HG02840 (cell line): ENCODE measurements around the gene CLDN2.

Experiments used
- ATAC-seq: cut with Tn5 transposase; IDR thresholded peaks from one replicate; pipeline ENCODE4 v1.9.1; 2021; ENCODE audit warnings: mild to moderate bottlenecking, moderate library complexity, moderate number of reproducible peaks; ENCODE audit not compliant: unreplicated experiment, low FRiP score

CLDN2 gene

DNA sequence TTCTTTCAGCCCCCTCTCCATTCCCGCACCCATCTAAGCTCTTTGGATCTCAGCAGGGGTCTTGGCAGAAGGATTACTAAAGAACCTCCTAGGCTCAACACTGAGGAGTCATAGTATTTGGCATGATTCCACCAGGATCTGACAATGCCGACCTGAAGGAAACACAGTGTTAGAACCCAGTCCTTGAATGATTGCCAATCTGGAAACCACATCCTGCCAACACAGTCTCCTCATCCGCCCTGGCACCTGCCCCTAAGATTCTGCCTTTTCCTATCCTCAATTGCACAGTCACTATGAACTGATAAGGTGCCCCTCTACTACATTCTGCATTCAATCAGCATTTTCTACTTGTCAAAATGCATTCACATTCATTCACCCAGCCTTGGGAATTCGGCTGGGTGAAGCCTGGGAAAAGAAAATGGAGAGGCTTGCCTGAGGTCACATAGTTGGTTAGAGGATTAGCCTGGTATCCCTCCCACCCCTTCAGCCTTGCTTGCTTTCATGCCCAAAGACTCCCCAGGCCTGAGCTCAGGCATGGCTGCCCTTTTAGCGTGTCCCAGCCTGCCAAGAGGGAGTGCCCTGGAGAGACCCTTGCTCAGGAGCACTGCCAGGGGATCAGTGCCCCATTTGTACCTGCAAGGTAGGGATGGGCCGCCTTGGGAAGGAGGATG is 2.2 kb upstream of the CLDN2 start:
- ATAC-seq = no peak

DNA sequence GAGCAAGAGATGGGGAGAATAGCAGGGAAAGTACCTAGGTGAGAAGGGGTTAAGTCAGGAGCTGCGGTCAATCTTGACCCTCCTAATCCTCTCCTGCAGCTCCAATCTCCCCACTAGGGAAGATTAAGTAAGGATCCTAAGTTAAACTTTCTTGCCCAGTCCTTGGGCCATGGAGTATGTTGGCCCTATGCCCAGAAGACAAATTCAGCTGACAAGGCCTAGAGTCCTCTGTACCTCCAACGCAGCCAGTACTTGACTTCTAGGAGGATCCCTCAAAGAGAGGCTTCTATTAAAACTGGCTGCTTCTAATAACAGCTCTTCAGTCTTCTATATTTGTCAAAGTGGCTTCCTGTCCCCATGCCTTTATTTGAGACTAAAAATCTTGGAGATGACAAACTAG is 1.4 kb downstream of the CLDN2 start:
- ATAC-seq = no peak

DNA sequence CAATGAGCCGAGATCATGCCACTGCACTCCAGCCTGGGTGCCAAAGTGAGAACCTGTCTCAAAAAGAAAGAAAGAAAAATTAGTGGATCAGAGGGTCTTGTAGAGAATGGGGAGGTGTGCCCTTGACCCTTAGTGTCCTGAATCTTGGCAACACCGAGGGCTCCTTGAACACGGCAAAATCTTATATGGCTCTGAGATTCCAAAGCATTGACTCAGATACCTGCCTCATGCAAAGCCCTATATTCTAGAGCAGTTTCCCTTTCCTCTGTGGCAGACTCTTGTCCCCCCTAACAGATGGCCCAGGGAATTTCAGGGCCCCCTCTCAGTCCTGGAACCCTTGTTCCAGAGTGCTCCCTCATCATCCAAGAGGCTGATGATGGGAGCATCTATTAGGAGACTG is 6.8 kb downstream of the CLDN2 start:
- ATAC-seq = no peak

DNA sequence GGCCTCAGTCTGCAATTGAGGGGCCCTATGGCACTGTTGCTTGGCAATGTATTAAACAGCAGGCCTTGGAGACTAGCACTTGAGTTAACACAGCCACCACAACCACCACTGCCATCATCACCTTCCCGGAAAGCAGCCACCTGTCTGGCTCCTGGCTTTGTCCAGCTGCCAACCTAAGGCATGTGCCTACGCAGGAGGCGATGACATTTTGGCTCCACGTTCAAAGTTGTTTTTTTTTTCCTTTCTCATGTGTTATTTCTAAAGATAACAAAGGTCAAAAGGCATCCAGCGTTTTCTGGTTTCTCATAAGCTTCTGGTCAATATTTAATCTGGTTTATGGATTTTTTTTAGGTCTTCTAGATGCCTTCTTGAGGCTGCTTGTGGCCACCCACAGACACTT is 7.5 kb downstream of the CLDN2 start:
- no peak for ATAC-seq

DNA sequence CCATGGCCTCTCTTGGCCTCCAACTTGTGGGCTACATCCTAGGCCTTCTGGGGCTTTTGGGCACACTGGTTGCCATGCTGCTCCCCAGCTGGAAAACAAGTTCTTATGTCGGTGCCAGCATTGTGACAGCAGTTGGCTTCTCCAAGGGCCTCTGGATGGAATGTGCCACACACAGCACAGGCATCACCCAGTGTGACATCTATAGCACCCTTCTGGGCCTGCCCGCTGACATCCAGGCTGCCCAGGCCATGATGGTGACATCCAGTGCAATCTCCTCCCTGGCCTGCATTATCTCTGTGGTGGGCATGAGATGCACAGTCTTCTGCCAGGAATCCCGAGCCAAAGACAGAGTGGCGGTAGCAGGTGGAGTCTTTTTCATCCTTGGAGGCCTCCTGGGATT is 8.0 kb downstream of the CLDN2 start:
- no peak for ATAC-seq

DNA sequence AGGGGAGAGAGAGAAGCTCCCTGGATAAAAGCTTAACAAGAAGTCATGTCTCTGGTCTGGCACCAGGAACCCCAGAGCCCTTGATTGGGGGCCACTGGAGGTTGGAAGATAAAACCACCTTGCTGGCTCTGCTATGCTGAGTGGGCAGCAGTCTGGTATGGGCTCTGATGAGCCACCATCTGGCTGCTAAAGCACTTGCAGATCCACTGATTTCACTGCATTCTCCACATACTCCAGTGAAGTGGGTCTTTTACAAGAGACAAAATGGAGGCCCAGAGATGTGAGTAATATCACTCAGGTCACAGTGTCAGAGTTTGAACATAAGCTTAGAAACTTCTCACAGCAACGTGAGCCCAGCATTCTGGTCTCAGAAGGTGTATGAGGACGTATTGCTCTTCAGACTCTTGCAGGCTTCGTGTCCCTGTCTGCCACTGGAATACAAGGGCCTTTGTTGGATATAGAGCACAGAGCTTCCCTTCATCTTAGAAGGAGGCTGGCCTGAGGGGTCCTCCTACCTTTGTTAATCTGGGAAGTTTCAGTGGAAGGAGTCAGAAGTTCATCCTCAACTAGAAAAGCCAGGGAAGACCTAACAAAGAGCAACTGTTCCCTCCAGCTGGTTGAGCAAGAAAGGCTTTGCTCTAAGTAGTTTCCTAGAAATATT is 11.8 kb downstream of the CLDN2 start:
- ATAC-seq = no peak

DNA sequence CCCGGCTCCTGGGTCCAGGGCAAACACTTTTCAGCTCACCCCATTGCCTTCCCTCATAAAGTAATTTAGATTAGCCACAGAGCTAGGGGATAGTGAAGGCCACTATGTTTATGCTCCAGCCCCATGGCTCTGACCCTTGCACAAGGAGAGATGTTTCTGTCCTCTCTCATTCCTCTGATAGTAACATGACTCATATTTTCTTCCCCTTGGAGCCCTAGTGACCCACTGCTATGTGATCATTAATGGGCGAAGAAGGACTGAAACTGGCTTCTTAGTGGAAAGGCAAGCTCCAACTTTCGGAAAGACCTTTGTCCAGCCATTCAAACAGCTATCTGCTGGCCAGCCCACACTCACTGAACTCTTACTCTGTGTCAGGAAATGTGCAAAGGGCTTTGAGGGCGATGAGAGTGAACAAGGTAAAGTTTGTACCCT is 12.3 kb downstream of the CLDN2 start:
- ATAC-seq = no peak

DNA sequence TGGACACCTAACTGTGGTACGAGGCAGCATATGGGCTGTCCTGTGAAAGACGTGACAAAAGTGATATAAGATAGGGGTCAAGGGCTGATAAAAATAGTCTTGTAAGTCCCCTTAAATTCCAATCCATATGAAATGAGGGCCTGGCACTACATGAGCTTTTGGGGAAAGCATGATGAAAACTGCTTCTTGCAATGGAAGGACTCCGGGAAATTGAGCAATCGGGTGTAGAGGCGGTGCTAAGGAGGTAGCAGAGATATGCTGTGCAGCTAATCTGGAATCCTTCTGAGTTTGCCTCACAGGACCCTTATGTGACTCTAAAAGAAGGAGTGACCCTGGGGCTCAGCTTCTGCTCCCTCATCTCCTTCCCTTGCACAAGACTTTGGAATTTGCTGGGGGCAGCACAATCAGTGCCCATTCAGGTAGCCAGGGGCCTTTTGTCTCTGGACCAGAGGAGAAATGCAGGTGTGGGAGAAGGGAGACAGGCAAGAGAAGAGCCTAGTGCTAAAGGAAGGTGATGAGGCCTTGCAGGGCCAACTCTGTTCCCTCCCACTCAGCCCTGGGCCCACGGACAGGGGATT is 12.8 kb downstream of the CLDN2 start:
- no peak for ATAC-seq

DNA sequence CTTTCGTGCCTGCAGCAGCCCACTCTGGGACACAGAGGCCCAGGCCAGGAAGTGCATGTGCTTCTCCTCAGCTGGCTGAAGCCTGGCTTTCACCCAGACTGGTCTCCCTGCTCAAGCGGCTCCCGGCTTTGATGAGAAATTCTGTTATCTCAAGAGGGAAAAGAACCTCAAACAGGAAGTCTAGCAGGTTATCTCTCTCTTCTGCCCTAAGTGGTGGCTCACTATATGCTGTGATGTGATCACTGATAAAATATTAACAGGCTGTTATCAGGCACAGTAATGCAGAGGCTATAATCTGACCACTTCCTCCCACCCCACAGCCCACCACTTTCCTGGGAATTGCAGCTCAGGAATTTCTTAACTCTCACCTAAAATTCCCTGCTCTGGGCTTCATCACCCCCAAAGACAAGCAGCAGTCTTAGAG is 13.3 kb downstream of the CLDN2 start:
- no peak for ATAC-seq

DNA sequence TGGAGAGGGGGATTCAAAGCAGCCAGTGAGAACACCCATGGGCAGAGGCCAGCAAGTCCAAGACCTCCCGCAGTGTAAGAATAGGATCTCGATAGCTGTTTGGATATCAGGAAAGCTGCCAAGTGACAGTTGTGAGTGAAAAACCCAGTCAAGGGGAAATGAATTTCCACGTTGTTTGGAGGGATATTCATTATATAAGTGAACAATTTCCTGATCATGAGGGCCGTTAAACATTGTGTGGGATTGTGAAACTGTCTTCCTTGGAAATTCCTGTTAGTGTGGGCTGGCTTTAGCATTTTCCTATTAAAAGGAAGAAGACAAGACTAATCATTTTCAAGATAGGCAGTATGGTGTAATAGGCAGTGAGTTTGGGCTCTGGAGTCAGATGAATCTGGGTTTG is 15.0 kb downstream of the CLDN2 start:
- ATAC-seq = no peak

DNA sequence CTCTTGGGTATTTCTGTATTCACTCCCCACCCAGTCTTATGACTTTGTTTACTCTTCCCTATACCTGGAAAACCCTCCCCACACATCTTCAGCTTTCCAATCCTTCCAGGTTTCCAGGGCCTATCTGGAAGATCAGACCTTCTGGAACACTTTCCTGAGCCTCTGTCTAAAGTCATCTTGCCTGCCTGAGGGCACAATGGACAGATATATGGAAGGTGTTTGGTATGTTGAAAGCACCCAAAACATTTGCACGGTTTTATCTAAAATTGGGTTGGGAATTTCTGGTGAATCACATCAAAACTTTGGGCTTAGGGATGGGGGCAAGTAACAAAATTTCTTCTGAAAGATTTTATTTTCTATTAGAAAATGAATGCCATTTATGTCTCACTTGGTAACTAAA is 16.0 kb downstream of the CLDN2 start:
- no peak for ATAC-seq

DNA sequence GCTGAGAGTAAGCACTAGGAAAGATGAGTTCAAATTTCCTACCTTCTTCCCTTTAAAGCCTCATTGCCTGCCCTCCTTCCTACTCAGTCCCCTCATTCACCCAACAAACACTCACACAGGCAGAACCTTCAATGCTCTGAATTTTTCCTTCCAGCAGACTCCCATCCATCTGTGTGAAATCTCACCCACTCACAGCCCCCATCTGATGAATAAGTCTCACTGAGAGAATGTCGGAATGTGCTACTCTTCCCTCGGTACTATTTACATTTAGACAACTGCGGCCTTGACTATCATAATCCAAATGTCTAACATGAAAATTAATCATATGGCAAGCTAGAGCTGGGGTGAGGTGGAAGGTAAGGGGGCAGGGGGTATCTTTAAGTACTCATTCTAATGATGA is 19.4 kb downstream of the CLDN2 start:
- ATAC-seq = no peak

DNA sequence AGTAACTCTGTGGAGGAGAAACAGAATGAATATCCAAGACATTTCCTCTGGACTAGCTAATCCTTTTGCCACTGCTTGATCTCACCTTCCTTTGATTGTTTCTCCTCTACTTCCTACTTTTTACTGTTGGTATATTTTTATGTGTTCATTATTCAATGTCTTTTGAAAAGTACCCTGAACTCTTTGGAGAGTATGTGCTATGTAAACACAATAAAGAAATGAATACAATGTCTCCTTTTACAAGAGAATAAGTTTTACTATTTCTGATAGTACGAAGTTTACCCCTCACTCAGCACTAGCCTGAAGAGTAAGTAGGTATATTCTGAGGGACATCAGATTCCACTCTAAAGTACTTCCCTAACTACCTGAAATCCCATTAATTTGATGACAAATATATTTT is 19.9 kb downstream of the CLDN2 start:
- ATAC-seq = no peak

DNA sequence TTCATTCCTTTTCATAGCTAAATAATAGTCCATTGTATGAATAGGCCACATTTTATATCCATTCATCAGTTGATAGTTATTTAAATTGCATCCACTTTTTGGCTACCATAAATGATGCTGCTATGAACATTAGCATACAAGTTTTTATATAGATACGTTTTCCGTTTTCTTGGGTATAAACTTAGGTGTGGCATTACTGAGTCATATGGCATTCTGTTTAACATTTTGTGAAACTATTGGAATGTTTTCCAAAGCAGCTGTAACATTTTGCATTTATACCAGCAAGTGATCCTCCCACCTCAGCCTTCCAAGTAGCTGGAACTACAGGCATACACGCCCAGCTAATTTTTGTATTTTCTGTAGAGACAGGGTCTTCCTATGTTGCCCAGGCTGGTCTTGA is 26.3 kb downstream of the CLDN2 start:
- no peak for ATAC-seq

DNA sequence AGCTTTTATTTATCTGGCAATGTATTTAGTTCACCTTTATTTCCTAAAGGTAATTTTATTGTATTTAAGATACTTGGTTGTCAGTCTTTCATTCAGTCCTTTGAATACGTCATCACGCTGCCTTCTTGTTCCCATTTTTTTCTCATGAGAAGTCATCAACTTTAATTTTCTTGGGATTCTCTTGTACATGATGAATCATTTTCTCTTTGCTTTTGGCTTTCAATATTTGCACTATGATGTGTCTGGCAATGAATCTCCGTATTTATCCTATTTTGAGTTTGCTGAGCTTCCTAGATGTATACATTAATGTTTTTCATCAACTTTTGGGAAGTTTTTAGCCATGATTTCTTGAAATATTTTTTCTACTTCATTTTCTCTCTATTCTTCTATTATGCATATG is 28.4 kb downstream of the CLDN2 start:
- ATAC-seq = no peak

DNA sequence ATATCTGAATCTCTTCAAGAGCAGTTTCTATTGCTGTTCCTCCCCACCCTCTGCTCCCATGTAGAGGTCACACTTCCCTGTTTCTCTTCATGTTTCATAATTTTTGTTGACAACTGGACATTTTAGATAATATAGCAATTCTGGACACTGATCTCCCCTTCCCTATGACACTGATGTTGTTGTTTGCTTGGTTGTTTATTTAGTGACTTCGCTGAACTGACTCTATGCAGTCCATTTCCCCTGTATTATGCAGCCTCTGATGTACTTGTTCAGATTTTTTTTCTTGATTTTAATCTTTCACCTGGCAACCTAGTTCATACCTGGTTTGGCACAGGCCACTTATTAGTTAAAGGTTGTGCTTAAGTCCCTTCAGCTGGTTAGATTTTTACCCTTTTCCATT is 29.2 kb downstream of the CLDN2 start:
- ATAC-seq = no peak

DNA sequence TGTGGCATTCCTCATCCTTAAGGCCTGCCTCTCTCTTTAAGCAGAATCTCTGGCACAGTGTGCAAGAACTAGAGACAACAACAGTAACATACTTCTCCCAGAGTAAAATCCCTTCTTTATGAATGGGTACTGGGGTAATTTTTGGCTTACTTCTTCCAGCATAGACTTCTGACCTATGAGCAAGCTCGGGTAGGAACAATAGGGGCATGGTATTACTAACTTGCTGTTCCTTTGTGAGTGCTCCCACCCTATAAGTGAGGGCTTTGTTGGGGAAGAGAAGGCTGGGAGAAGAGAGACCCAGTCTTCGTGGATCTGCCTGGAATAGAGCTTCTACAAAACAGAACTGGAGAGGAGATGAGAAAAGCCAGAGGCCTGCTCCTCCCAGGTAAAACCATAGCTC is 30.2 kb downstream of the CLDN2 start:
- ATAC-seq = no peak

DNA sequence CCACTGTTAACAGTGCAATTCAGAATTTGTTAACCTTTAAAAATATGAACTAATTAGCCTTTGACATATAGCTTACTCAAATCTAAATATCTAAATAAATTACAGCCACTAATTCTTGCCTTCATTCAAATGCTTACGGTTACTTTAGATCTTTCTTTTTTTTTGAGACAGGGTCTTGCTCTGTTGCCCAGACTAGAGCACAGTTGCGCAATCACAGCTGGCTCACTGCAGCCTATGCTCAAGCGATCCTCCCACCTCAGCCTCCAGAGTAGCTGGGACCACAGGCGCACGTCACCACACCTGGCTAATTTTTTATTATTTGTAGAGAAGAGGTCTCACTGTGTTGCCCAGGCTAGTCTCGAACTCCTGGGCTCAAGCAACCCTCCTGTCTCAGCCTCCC is 31.0 kb downstream of the CLDN2 start:
- no peak for ATAC-seq

DNA sequence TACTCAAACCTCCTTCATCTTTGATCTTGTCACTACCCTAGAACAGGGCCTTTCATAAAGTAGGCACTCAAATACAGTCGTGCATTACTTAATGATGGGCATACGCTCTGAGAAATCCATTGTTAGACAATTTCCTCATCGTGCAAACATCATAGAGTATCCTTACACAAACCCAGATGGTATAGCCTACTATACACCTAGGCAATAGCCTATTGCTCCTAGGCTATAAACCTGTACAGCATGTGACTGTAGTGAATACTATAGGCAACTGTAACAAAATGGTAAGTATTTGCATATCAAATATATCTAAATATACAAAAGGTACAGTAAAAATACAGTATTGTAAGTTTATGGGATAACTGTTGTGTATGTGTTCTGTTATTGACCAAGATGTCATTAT is 31.9 kb downstream of the CLDN2 start:
- ATAC-seq = no peak

DNA sequence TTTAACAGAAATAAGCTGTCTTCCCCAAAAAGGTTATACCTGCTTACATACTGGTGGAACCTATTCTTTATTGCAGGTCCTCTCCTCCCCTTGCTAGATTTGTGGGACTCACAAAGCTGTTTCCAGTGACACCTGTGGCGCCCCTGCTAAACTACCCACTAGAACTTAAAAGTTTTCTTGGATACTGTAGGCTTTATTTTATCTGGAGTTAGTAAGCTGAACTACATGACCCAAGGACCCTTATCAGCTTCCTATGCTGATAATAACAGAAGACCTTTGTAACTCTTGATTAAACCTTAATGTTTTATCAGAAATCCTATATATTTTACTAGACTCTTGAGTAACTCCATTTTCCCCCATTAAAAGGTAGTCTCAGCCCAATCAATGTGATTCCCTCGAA is 32.3 kb downstream of the CLDN2 start:
- ATAC-seq = no peak

DNA sequence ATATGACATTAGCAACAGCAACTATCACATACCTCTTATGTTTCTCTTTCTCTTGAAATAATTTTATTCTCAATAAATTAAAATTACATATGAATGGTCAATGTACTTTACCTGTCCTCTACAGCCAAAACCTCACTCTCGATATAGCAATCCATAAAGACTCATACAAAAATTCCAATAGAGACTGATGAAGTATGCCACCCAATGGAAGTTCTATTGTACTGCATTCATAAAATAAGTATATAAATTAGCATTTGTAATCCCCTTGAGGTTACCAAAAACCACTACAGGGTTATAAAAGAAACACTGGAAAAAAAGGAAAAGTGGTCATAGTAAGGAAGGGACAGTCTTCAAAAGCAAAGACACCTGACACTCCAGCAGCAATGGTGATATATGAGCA is 32.8 kb downstream of the CLDN2 start:
- no peak for ATAC-seq

DNA sequence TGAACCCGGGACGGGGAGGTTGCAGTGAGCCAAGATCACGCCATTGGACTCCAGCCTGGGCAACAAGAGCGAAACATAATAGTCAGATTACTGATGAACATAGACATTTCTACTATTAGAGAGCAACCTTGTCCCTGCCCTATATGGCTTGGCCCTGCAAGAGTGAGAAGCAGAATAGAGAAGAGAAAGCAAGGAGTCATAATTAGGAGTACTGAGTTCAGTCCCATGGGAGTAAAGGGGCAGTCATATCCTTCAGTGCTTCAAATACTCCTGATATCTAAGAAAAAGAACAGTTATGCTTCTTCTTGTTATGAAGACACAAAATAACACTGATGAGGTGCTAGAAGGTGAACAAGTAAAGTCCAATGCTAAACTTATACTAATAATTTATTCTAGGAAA is 33.8 kb downstream of the CLDN2 start:
- ATAC-seq = no peak
